HepG2 (cell line): Measurements from ENCODE around the gene PC. TPM values are rescaled to one million over a fixed set of nuclear protein-coding genes. Genes with fewer than 3 reads are reported as not detected.
A peak's percentile ranks its signal among the peaks of the same experiment; 100 is the strongest.

Experiments
- HOXA5 ChIP-seq: sonication (generic); formaldehyde crosslinking; IDR thresholded peaks from 2 replicates; pipeline ENCODE4 v1.4.0; 2020; ENCODE audit warnings: missing genetic modification reagents
- SUZ12 ChIP-seq: fragments of 150-350 bp; IDR thresholded peaks from 2 replicates; pipeline ENCODE4 v1.6.1; 2014; ENCODE audit warnings: low read depth, low read length
- ZBTB33 ChIP-seq: sonication (generic); formaldehyde crosslinking; IDR thresholded peaks from 2 replicates; pipeline ENCODE4 v1.4.0; 2020; ENCODE audit warnings: missing genetic modification reagents
- ZFP91 ChIP-seq: sonication (generic); formaldehyde crosslinking; IDR thresholded peaks from 2 replicates; pipeline ENCODE4 v1.9.0; 2022; ENCODE audit warnings: missing genetic modification reagents, mild to moderate bottlenecking, borderline replicate concordance
- ZZZ3 ChIP-seq: sonication (generic); formaldehyde crosslinking; IDR thresholded peaks from 2 replicates; pipeline ENCODE4 v1.4.0; 2020; ENCODE audit warnings: missing genetic modification reagents, mild to moderate bottlenecking, borderline replicate concordance
- polyA plus RNA-seq, 8 experiments: library from polyadenylated mRNA; depleted of rRNA in 3 of 8; stranded (reverse) in 7 of 8; unstranded in 1 of 8; fragments of >200 nt; fragmentation: Illumina TruSeq in 4 of 8; extraction: Trizol in 4 of 8; gene quantifications; 2 replicates each; pipeline versions ENCODE4 v1.2.1 to v1.2.3, GENCODE V29; 2011 to 2016; ENCODE audit warnings: low read depth in 4 of 8, missing spikeins in 1 of 8, mixed read lengths in 1 of 8; ENCODE audit not compliant: insufficient read depth in 1 of 8
- total RNA-seq, 5 experiments: library from RNA; depleted of rRNA; stranded (reverse); fragments of >200 nt; fragmentation: Illumina TruSeq; extraction: Trizol; gene quantifications; 2 replicates each; pipeline ENCODE4 v1.2.3, GENCODE V29; 2016; ENCODE audit warnings: low read depth in 1 of 5
- TF ChIP-seq, protein P1 (sequence below): conservative IDR thresholded peaks from 2 replicates; pipeline ENCODE4 v1.6.1; 2018; ENCODE audit warnings: missing genetic modification reagents
- TF ChIP-seq, protein P2 (sequence below): sonication (generic); formaldehyde crosslinking; IDR thresholded peaks from 2 replicates; pipeline ENCODE4 v1.5.1; 2020; ENCODE audit warnings: mild to moderate bottlenecking, missing genetic modification reagents, borderline replicate concordance
- TF ChIP-seq, protein P3 (sequence below): sonication (generic); formaldehyde crosslinking; IDR thresholded peaks from 2 replicates; pipeline ENCODE4 v1.4.0; 2020; ENCODE audit warnings: mild to moderate bottlenecking, low read depth, missing genetic modification reagents
- TF ChIP-seq, protein P4 (sequence below): sonication (generic); formaldehyde crosslinking; IDR thresholded peaks from 2 replicates; pipeline ENCODE4 v1.4.0; 2020; ENCODE audit warnings: missing genetic modification reagents

PC gene
- total and polyA plus RNA-seq, 2 of the 13 experiments (the other 11 are each of a cell fraction or from before 2014, with no cell fraction given), result 29.0 to 39.0 TPM

DNA sequence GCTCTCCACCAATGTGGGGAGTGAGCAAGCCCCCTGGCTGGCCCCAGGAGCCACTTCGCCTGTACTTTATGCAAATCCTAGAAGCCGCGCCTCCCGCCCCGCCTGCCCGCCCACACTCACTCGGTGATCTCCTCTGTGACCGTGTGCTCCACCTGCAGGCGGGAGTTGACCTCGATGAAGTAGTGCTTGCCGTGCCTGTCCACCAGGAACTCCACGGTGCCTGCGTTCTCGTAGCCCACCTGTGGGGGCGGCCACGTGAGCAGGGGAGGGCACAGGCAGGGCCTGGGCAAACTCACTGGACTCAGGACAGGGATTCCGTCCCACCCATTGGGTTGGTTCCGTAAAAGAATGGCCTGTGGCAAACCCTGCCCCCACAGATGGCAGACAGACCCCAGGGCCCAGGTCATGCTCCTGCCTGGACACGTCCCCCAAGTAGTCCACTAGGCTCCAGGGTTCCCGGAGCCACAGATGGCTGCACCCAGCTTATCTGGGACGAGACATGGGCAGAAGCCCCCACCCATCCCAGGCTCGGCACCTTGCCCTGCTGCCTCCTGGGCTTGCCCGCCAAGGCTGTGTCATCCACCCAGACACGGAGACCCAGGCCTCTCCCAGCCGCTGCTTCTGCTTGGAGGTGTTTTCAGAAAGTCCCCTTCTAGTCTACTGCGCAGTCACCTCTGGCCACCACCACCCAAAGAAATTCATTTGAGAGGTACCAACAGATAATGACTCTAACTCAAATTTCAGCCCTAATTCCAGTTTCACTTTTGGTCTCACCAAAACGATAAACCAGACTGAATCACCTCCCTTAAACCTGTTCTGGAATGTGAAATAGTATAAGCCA is 89.2 kb downstream of the PC start (continued):
- TF ChIP-seq ZFP91 (CRISPR knock-in tag) (peak; percentile 40; the same call in 1 of the 2 replicates), HOXA5 (CRISPR knock-in tag) (no peak), ZBTB33 (CRISPR knock-in tag) (peak; percentile 82), ZZZ3 (CRISPR knock-in tag) (no peak), SUZ12 (no peak)
- TF ChIP-seq, protein P1, sequence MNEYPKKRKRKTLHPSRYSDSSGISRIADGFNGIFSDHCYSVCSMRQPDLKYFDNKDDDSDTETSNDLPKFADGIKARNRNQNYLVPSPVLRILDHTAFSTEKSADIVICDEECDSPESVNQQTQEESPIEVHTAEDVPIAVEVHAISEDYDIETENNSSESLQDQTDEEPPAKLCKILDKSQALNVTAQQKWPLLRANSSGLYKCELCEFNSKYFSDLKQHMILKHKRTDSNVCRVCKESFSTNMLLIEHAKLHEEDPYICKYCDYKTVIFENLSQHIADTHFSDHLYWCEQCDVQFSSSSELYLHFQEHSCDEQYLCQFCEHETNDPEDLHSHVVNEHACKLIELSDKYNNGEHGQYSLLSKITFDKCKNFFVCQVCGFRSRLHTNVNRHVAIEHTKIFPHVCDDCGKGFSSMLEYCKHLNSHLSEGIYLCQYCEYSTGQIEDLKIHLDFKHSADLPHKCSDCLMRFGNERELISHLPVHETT (CRISPR knock-in tag), result no peak
- TF ChIP-seq, protein P2, sequence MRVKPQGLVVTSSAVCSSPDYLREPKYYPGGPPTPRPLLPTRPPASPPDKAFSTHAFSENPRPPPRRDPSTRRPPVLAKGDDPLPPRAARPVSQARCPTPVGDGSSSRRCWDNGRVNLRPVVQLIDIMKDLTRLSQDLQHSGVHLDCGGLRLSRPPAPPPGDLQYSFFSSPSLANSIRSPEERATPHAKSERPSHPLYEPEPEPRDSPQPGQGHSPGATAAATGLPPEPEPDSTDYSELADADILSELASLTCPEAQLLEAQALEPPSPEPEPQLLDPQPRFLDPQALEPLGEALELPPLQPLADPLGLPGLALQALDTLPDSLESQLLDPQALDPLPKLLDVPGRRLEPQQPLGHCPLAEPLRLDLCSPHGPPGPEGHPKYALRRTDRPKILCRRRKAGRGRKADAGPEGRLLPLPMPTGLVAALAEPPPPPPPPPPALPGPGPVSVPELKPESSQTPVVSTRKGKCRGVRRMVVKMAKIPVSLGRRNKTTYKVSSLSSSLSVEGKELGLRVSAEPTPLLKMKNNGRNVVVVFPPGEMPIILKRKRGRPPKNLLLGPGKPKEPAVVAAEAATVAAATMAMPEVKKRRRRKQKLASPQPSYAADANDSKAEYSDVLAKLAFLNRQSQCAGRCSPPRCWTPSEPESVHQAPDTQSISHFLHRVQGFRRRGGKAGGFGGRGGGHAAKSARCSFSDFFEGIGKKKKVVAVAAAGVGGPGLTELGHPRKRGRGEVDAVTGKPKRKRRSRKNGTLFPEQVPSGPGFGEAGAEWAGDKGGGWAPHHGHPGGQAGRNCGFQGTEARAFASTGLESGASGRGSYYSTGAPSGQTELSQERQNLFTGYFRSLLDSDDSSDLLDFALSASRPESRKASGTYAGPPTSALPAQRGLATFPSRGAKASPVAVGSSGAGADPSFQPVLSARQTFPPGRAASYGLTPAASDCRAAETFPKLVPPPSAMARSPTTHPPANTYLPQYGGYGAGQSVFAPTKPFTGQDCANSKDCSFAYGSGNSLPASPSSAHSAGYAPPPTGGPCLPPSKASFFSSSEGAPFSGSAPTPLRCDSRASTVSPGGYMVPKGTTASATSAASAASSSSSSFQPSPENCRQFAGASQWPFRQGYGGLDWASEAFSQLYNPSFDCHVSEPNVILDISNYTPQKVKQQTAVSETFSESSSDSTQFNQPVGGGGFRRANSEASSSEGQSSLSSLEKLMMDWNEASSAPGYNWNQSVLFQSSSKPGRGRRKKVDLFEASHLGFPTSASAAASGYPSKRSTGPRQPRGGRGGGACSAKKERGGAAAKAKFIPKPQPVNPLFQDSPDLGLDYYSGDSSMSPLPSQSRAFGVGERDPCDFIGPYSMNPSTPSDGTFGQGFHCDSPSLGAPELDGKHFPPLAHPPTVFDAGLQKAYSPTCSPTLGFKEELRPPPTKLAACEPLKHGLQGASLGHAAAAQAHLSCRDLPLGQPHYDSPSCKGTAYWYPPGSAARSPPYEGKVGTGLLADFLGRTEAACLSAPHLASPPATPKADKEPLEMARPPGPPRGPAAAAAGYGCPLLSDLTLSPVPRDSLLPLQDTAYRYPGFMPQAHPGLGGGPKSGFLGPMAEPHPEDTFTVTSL (CRISPR knock-in tag), result no peak
- TF ChIP-seq, protein P3, sequence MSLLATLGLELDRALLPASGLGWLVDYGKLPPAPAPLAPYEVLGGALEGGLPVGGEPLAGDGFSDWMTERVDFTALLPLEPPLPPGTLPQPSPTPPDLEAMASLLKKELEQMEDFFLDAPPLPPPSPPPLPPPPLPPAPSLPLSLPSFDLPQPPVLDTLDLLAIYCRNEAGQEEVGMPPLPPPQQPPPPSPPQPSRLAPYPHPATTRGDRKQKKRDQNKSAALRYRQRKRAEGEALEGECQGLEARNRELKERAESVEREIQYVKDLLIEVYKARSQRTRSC, result no peak
- TF ChIP-seq, protein P4, sequence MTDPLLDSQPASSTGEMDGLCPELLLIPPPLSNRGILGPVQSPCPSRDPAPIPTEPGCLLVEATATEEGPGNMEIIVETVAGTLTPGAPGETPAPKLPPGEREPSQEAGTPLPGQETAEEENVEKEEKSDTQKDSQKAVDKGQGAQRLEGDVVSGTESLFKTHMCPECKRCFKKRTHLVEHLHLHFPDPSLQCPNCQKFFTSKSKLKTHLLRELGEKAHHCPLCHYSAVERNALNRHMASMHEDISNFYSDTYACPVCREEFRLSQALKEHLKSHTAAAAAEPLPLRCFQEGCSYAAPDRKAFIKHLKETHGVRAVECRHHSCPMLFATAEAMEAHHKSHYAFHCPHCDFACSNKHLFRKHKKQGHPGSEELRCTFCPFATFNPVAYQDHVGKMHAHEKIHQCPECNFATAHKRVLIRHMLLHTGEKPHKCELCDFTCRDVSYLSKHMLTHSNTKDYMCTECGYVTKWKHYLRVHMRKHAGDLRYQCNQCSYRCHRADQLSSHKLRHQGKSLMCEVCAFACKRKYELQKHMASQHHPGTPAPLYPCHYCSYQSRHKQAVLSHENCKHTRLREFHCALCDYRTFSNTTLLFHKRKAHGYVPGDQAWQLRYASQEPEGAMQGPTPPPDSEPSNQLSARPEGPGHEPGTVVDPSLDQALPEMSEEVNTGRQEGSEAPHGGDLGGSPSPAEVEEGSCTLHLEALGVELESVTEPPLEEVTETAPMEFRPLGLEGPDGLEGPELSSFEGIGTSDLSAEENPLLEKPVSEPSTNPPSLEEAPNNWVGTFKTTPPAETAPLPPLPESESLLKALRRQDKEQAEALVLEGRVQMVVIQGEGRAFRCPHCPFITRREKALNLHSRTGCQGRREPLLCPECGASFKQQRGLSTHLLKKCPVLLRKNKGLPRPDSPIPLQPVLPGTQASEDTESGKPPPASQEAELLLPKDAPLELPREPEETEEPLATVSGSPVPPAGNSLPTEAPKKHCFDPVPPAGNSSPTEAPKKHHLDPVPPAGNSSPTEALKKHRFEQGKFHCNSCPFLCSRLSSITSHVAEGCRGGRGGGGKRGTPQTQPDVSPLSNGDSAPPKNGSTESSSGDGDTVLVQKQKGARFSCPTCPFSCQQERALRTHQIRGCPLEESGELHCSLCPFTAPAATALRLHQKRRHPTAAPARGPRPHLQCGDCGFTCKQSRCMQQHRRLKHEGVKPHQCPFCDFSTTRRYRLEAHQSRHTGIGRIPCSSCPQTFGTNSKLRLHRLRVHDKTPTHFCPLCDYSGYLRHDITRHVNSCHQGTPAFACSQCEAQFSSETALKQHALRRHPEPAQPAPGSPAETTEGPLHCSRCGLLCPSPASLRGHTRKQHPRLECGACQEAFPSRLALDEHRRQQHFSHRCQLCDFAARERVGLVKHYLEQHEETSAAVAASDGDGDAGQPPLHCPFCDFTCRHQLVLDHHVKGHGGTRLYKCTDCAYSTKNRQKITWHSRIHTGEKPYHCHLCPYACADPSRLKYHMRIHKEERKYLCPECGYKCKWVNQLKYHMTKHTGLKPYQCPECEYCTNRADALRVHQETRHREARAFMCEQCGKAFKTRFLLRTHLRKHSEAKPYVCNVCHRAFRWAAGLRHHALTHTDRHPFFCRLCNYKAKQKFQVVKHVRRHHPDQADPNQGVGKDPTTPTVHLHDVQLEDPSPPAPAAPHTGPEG (CRISPR knock-in tag), result no peak
